ENCODE results near the gene PXDN. TPM values are rescaled to one million over a fixed set of nuclear protein-coding genes. Genes with fewer than 3 reads are reported as not detected.

PXDN gene
- total RNA-seq, 1 experiment from 2014 or later: 125 TPM

DNA sequence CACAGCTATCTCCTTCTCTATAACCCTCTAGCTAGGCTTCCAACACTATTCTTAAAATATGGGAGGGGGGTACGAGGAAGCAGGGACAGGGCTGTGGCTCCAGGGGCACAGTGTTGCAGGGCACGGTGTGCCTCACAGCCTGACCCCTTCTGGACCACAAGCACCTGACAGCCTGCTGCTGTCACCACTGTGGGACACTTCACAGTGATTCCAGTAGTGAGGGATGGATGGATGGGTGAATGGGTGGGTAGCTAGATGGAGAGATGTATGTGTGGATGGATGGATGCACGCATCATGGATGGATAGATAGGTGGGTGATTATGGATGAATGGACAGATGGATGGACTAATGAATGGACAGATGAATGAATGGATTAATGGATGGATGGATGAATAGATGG lies 21.6 kb downstream of the PXDN start:
- ATAC-seq: no peak
- Histone ChIP-seq H4K20me1 (ENCODE audit: low read length) (no peaks in the 10 kb centered on the region), H3K9ac (ENCODE audit: low read length) (peak overlapping the region; percentile 92), H3K36me3 (ENCODE audit: low read depth, low read length) (peaks cover 3% of the 10 kb centered on the region; the same call in 1 of the 2 replicates), H2AFZ (ENCODE audit: low read length) (no peak overlapping the region), H3K9me3 (ENCODE audit: low read length) (no peaks in the 10 kb centered on the region), H3K4me1 (ENCODE audit: insufficient read depth, low read length) (peaks cover 61% of the 10 kb centered on the region), H3K27me3 (ENCODE audit: low read length) (no peaks in the 10 kb centered on the region), H3K9me2 (replicated peaks; ENCODE audit: low read length) (no peaks in the 10 kb centered on the region), H3K27ac (ENCODE audit: low read length) (peak overlapping the region; percentile 99), H3K4me3 (ENCODE audit: low read length) (no peak overlapping the region), H3K79me2 (ENCODE audit: low read length) (peaks cover 87% of the 10 kb centered on the region), H3K4me2 (ENCODE audit: low read length) (peak overlapping the region; percentile 78; the same call in 1 of the 2 replicates), H3F3A (ENCODE audit: low read length, unreplicated experiment) (peaks cover 4% of the 10 kb centered on the region)
- no TSS peak for BruUV-seq (replicated peaks)
- intact Hi-C loops (cut with micrococcal nuclease): no loop called here
- DNase-seq: no peak
- TF ChIP-seq EZH2phosphoT487 (IDR thresholded peaks at IDR 0.05; ENCODE audit: borderline replicate concordance, low read length) (no peak), EZH2 (IDR thresholded peaks at IDR 0.05; ENCODE audit: low read length, unreplicated experiment) (no peak)
- TF ChIP-seq, protein P1, sequence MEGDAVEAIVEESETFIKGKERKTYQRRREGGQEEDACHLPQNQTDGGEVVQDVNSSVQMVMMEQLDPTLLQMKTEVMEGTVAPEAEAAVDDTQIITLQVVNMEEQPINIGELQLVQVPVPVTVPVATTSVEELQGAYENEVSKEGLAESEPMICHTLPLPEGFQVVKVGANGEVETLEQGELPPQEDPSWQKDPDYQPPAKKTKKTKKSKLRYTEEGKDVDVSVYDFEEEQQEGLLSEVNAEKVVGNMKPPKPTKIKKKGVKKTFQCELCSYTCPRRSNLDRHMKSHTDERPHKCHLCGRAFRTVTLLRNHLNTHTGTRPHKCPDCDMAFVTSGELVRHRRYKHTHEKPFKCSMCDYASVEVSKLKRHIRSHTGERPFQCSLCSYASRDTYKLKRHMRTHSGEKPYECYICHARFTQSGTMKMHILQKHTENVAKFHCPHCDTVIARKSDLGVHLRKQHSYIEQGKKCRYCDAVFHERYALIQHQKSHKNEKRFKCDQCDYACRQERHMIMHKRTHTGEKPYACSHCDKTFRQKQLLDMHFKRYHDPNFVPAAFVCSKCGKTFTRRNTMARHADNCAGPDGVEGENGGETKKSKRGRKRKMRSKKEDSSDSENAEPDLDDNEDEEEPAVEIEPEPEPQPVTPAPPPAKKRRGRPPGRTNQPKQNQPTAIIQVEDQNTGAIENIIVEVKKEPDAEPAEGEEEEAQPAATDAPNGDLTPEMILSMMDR (conservative IDR thresholded peaks at IDR 0.05; ENCODE audit: low read depth, low read length): no peak
- ChIA-PET CTCF (no interaction called here), POLR2A (ENCODE audit: unreplicated experiment) (interaction anchor here (0.6 to 1.0 kb wide), 3 partner anchors 7 to 37 kb away, joined by 3 to 17 read pairs (median 3); no protein-coding TSS in a partner anchor)

DNA sequence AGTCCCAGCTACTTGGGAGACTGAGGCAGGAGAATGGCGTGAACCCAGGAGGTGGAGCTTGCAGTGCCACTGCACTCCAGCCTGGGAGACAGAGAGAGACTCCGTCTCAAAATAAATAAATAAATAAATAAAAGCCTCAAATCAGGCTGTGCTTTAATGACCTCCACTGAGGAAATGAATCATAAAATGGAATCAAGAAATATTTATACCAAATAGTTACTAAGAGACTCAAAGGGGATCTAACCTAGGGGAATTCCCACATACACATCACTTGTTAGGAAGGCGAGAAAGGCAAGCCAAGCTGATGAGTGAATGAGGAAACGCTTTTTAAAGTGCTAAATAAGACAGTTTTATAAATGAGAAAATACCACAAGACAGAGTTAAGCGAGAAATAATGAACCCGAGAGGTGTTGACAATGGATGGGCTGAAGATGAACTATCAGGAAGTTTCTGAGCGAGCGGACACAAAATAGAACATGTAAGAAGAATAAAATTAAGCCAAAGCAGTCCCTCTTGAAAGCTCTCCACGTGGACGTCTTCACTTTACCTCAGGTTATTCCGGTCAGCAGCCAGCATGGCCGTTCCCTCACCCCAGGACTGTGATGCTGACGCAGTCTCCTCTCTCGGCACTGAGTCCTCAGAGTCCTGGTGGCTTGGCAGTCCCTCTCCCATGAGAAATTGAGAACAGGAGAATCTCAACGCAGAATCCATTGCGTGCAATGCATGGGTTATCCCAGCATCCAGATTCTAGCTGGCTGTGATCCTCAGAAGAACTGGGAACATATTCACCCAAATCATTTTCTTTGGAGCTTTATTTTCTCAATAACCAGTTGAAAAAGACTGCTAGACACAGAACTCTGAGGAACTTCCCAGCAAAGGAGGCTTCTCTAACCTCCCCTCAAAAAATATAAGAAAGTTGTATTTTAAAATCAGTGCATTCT lies 22.3 kb downstream of the PXDN start:
- intact Hi-C loops (cut with micrococcal nuclease): loop anchor here (1.0 to 2.0 kb wide), 5 partner anchors 8 to 47 kb away; no protein-coding TSS in a partner anchor
- H3K79me2 ChIP-seq (ENCODE audit: low read length): peaks cover 84% of the 10 kb centered on the region
- no peaks in the 10 kb centered on the region for H3K9me3 ChIP-seq (ENCODE audit: low read length)
- H3K4me2 ChIP-seq (ENCODE audit: low read length): peak overlapping the region; percentile 78
- DNase-seq: peak; percentile 87
- no peak overlapping the region for H2AFZ ChIP-seq (ENCODE audit: low read length)
- H3K27ac ChIP-seq (ENCODE audit: low read length): peak overlapping the region; percentile 99
- H3K36me3 ChIP-seq (ENCODE audit: low read depth, low read length): peaks cover 3% of the 10 kb centered on the region; the same call in 1 of the 2 replicates
- peak overlapping the region; percentile 92 for H3K9ac ChIP-seq (ENCODE audit: low read length)
- no peak for TF ChIP-seq EZH2 (IDR thresholded peaks at IDR 0.05; ENCODE audit: low read length, unreplicated experiment)
- TF ChIP-seq EZH2phosphoT487 (IDR thresholded peaks at IDR 0.05; ENCODE audit: borderline replicate concordance, low read length): no peak
- TF ChIP-seq, protein P1 (conservative IDR thresholded peaks at IDR 0.05; ENCODE audit: low read depth, low read length): no peak
- no peaks in the 10 kb centered on the region for H3K9me2 ChIP-seq (replicated peaks; ENCODE audit: low read length)
- ATAC-seq: peak; percentile 60
- H3K4me1 ChIP-seq (ENCODE audit: insufficient read depth, low read length): peaks cover 61% of the 10 kb centered on the region
- no peaks in the 10 kb centered on the region for H4K20me1 ChIP-seq (ENCODE audit: low read length)
- H3K27me3 ChIP-seq (ENCODE audit: low read length): no peaks in the 10 kb centered on the region
- H3K4me3 ChIP-seq (ENCODE audit: low read length): peak overlapping the region; percentile 45; the same call in 1 of the 2 replicates
- TSS peak; percentile 91 for BruUV-seq (replicated peaks)
- H3F3A ChIP-seq (ENCODE audit: low read length, unreplicated experiment): peaks cover 7% of the 10 kb centered on the region
- ChIA-PET POLR2A (ENCODE audit: unreplicated experiment) (interaction anchor here (0.6 to 1.0 kb wide), 5 partner anchors 8 to 36 kb away, joined by 3 to 17 read pairs (median 4); no protein-coding TSS in a partner anchor), CTCF (interaction anchor here (0.9 kb wide), 1 partner anchor 47 kb away, joined by 3 read pairs; no protein-coding TSS in a partner anchor)

Measured in PC-3 (cell line).